Measurements from ENCODE around the gene ENTHD1.

DNA sequence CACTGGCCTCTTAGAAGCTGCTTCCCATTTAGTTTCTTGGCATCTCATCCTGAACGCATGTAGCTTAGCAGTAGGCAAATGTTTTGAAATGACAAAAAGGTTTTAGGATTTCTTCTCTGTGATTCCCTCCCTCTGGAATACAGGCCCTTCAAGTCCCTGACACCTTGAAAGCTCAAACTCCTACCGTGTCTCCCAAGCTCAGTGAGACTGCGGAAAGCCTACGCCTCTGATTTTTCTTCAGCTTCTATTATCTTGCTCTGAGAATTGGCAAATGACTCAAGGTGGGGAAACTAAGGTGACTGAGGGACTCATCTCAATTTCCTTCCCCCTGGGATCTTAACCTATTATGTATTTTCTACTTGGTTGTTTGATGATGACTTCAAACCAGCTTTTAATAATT is 130.3 kb downstream of the ENTHD1 start:
- TF ChIP-seq, protein P1, sequence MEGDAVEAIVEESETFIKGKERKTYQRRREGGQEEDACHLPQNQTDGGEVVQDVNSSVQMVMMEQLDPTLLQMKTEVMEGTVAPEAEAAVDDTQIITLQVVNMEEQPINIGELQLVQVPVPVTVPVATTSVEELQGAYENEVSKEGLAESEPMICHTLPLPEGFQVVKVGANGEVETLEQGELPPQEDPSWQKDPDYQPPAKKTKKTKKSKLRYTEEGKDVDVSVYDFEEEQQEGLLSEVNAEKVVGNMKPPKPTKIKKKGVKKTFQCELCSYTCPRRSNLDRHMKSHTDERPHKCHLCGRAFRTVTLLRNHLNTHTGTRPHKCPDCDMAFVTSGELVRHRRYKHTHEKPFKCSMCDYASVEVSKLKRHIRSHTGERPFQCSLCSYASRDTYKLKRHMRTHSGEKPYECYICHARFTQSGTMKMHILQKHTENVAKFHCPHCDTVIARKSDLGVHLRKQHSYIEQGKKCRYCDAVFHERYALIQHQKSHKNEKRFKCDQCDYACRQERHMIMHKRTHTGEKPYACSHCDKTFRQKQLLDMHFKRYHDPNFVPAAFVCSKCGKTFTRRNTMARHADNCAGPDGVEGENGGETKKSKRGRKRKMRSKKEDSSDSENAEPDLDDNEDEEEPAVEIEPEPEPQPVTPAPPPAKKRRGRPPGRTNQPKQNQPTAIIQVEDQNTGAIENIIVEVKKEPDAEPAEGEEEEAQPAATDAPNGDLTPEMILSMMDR (IDR thresholded peaks at IDR 0.05; ENCODE audit: low read depth, low read length, poor library complexity, severe bottlenecking) = no peak
- TF ChIP-seq EZH2phosphoT487 (IDR thresholded peaks at IDR 0.05; ENCODE audit: borderline replicate concordance, low read length) = no peak

All from DOHH2 (cell line).